Measurements from ENCODE around the gene CYP26B1.

Gene CYP26B1

DNA sequence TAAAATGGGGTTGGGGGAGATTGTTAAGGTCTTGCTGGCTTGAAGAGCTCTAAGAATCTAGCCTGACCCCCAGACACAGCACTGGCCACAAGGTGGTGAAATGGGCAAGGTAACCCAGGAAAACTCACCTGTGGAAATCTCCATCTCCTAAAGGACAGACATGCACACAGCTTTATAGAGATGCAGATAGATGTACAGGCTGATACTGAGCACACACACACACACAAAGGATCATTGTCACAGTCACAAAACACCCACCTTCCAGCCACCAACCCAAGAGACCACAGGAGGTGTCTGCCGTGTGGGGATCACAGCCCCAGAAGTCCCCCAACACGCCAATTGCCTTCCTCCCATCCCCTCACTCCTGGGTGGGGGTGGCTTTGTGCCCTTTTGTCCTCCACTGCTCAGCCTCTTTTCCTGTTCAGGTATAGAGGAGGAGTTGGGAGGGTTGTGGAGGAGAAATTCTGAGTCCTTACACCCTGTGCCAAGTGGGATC, 3.2 kb upstream of the CYP26B1 start:
- H3K9me3 ChIP-seq (ENCODE audit: low read length) = peaks cover 2% of the 10 kb centered on the region
- H3K36me3 ChIP-seq (ENCODE audit: insufficient read depth, low read length) = no peaks in the 10 kb centered on the region
- no peak overlapping the region for H2AFZ ChIP-seq (ENCODE audit: low read depth, low read length)
- H3K27me3 ChIP-seq (ENCODE audit: insufficient read depth, low read length) = peaks cover 41% of the 10 kb centered on the region
- H3K4me1 ChIP-seq (ENCODE audit: insufficient read depth, low read length) = peaks cover 45% of the 10 kb centered on the region
- H3K4me3 ChIP-seq (ENCODE audit: low read length) = no peak overlapping the region

DNA sequence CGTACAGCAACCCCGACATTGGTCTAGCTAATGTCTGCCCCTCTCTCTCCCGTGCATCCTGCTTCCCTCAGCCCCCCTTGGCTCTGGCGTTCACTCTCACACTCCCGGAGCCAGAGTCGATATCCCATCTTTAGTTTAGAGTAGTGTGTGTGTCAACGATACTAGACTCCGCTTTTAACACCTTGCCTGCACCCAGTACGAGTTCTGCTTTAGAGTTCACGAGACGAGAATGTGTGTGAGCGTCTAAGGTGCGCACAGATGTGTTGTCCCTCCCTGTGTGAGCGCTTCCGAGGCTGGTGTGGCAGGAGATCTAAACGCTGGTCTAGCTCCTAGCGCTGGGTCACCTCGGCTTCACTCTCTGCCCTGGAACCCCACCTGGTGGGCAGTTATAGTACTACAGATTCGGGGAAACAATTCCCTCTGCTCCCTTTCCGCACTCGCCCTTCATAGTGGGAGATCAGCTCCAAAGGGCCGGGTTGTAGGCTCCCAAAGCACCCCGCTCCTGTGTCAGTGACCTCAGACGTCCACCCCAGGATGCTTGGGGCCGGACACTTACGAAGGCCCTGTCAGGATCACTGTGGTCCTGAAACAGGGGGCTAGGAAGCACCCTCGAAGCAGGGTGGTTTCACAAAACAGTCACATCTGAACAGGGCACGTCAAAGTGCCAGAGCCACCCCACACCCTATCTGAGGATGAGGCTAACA, 2.6 kb upstream of the CYP26B1 start:
- peaks cover 46% of the 10 kb centered on the region for H3K4me1 ChIP-seq (ENCODE audit: insufficient read depth, low read length)
- H3K36me3 ChIP-seq (ENCODE audit: insufficient read depth, low read length) = no peaks in the 10 kb centered on the region
- no peak overlapping the region for H2AFZ ChIP-seq (ENCODE audit: low read depth, low read length)
- H3K27me3 ChIP-seq (ENCODE audit: insufficient read depth, low read length) = peaks cover 47% of the 10 kb centered on the region
- peaks cover 2% of the 10 kb centered on the region for H3K9me3 ChIP-seq (ENCODE audit: low read length)
- H3K4me3 ChIP-seq (ENCODE audit: low read length) = peak overlapping the region; percentile 4

DNA sequence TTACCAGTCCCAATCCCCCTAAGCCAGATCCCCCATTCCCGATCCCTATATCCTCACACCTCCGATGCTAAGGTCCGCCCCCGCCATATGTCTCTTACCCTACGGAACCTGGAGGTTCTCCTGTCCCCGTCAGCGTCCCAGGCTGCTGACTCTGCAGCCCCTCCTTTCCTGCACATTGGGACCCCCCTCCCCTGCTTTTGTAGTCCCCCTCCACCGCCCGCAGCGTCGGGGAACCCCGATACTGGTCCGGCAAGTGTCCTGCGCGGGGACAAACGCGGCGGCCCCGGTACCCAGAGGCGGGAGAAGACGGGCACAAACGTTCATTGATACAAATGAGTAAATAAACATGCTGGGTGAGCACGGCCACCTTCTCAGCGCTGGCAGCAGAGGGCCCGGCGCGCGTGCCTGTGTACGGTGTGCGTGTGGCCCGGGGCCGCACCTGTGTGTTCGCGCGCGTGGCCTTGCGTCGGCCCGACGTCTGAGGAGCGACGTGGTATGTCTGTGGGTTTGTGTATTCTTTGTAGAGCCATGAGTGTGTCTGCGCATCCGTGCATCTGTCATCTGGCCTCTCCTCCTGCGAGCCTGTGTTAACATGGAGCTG, 2.0 kb upstream of the CYP26B1 start:
- peak overlapping the region; percentile 36 for H2AFZ ChIP-seq (ENCODE audit: low read depth, low read length)
- H3K4me3 ChIP-seq (ENCODE audit: low read length) = peak overlapping the region; percentile 43
- H3K36me3 ChIP-seq (ENCODE audit: insufficient read depth, low read length) = no peaks in the 10 kb centered on the region
- peaks cover 2% of the 10 kb centered on the region for H3K9me3 ChIP-seq (ENCODE audit: low read length)
- H3K4me1 ChIP-seq (ENCODE audit: insufficient read depth, low read length) = peaks cover 46% of the 10 kb centered on the region
- peaks cover 54% of the 10 kb centered on the region for H3K27me3 ChIP-seq (ENCODE audit: insufficient read depth, low read length)

DNA sequence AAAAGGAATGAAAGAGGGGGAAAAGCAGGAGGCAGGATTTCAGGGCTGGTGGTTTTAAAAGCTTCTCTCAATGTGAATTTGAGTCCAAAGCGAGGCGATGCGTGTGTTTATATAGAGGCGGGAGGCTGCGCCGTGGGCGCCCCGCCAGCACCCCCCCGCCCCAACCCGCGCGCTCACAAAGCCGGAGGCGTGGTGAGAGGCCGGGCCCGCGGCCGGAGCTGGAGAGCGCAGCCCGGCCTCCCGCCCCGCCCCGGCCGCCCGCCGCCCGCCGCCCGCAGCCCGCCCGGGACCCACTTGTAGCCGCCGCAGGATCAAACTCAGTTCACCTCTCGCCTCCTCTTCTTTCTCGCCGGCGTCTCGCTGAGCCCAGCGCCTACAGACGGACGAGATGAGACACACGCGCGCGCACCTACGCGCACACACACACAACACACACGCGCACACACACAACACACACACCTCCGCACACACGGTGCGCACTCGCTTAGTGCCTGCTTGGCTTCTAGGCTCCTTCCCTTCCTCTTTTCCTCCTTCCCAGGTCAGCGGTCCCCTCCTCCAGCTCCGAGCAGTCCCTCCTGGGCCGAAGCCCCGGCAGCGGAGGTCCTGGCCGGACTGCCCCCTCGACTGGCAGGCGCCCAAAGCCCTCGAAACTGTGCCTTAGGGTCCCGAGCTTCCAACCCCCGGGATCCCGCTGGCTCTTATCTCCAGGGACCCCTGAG, 1.3 kb upstream of the CYP26B1 start:
- Histone ChIP-seq H3K4me3 (ENCODE audit: low read length) (peak overlapping the region; percentile 43), H3K36me3 (ENCODE audit: insufficient read depth, low read length) (no peaks in the 10 kb centered on the region), H3K9me3 (ENCODE audit: low read length) (peaks cover 2% of the 10 kb centered on the region), H3K4me1 (ENCODE audit: insufficient read depth, low read length) (peaks cover 41% of the 10 kb centered on the region), H2AFZ (ENCODE audit: low read depth, low read length) (no peak overlapping the region), H3K27me3 (ENCODE audit: insufficient read depth, low read length) (peaks cover 60% of the 10 kb centered on the region)

DNA sequence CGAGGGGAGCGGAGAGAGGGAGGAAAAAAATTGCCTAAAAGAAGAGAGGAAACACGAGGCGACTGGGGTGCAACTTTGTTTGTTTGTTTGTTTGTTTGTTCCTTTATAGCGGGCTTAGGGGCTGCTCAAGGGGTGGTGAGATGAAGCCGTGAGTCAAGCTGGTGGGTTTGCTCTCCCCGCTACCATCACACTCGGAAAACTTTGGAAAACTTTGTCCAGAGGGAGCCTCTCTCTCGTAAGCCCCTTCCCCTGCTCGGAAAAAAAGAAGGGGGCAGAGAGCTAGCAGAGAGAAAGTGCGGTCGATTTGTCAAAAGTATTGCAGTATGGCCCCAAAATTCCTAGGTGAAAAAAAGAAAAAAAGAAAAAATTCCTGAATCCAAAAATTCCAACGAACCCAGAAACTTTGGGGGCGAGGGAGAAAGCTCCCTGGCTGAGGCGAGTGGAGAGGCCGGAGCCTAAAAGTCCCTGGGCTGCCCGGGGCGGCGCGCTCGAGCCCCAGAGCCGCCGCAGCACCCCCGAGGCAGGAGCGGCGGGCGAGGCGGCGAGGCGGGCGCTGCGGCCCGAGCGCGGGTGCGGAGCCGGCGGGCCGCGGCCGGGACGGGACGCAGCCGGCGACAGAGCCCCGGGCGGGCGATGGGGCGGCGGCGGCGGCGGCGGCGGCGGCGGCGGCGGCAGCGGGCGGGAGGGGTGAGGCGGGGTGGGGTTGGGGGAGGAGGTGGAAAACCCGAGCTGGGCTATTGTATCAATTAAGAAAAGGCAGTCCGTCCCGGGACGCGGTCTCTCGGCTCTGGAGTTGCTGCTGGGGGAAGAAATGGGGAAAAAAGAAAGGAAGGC, 558 bp upstream of the CYP26B1 start:
- Histone ChIP-seq H3K4me1 (ENCODE audit: insufficient read depth, low read length) (peaks cover 48% of the 10 kb centered on the region), H3K9me3 (ENCODE audit: low read length) (peaks cover 2% of the 10 kb centered on the region), H3K36me3 (ENCODE audit: insufficient read depth, low read length) (no peaks in the 10 kb centered on the region), H2AFZ (ENCODE audit: low read depth, low read length) (no peak overlapping the region), H3K4me3 (ENCODE audit: low read length) (peak overlapping the region; percentile 43), H3K27me3 (ENCODE audit: insufficient read depth, low read length) (peaks cover 67% of the 10 kb centered on the region)

DNA sequence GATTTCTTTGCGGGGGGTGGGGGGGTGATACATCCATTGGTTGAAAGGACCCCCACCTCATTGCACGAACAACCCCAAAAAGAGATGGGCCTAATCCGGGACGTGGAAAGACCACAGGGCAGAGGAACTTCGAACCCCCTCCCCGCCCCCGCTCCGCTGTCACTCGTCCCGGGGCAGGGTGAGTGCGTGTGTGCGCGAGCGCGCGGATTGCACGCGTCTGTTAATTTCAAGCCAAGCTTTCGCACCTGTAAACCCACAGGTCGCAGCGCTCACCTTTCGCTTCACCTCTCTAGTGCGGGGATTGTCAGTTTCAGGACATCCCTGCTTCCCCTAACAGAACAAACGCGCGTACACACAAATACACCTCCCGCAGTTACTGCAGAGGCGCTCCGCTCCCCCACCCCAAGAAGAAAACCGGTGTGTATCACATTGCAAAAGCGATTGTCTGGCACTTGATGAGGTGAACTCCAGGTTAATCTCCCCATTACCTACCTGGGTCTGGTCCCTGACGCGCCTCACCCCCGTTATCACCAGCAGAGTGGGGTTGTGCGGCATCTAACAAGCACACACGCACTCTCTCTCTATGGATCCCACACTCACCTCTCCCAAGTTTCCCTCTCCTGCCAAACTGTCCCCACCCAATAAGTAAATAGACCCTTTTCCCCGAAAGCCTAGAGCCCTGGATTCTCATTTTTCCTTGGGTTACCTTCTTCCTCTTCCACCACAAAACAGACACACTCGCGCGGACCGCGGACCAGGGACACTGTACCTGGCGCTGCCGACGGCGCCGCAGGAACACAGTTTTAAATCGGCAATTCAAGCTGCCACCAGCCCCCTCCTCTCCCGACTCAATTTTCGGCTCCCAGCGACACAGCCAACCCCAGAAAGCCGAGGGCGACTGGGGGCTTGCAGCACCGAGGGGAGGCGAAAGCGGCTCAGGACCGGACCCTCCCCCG, 1.0 kb downstream of the CYP26B1 start:
- Histone ChIP-seq H3K9me3 (ENCODE audit: low read length) (peaks cover 2% of the 10 kb centered on the region), H3K4me1 (ENCODE audit: insufficient read depth, low read length) (peaks cover 44% of the 10 kb centered on the region), H2AFZ (ENCODE audit: low read depth, low read length) (peak overlapping the region; percentile 33), H3K27me3 (ENCODE audit: insufficient read depth, low read length) (peaks cover 76% of the 10 kb centered on the region), H3K4me3 (ENCODE audit: low read length) (no peak overlapping the region), H3K36me3 (ENCODE audit: insufficient read depth, low read length) (no peaks in the 10 kb centered on the region)

DNA sequence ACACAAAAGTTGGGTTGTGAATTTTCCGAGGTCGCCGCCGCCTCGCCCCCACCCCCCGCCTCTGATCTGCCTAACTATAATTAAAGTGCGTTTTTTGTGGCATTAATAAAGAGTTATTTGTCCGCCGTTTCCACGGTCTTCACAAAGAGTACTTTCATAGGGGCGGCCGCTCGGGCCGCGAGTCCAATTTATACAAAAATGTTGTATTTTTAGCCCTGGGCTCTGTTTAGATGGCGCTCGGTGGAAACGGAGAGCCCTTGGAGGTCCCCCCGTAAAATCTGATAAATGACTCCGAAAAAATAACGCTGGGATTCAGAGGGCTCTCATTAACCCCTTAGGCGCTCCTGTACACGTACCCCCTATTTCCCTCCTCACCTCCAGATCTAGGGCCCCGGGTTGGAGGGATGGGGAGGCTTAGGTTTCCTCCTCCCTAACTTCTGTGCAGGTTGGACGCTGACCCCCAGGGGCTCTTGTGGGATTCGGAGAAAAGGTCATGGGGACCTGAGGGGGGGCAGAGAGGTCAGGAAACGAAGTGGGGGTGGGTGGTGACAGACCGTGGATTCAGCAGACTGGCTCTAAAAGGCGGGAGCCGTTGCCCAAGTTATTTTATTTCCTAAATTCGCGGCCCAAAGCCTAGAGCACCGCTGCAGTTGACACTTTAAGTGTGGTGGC, 1.9 kb downstream of the CYP26B1 start:
- Histone ChIP-seq H3K27me3 (ENCODE audit: insufficient read depth, low read length) (peaks cover 81% of the 10 kb centered on the region), H3K4me3 (ENCODE audit: low read length) (no peak overlapping the region), H3K4me1 (ENCODE audit: insufficient read depth, low read length) (peaks cover 44% of the 10 kb centered on the region), H2AFZ (ENCODE audit: low read depth, low read length) (no peak overlapping the region), H3K9me3 (ENCODE audit: low read length) (peaks cover 2% of the 10 kb centered on the region), H3K36me3 (ENCODE audit: insufficient read depth, low read length) (no peaks in the 10 kb centered on the region)

DNA sequence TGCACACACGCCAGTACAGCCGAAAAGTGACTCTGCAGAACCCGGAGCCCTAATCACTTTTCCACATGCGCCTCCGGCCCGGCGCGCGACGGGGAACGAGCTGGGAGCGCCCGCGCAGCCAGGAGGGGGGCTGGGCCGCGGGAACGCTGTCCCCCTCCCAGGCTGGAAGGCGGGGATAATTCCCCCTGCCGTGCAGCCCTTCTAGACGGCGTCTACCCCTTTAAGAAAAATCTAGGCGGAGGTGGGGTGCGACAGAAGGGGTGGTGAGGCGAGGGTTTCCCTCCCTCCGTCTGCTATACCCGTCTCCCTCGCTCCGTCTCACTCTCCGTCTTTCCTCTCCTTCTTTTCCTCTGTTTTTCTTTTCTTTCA, 2.4 kb downstream of the CYP26B1 start:
- Histone ChIP-seq H3K4me1 (ENCODE audit: insufficient read depth, low read length) (peaks cover 44% of the 10 kb centered on the region), H3K9me3 (ENCODE audit: low read length) (peaks cover 2% of the 10 kb centered on the region), H3K27me3 (ENCODE audit: insufficient read depth, low read length) (peaks cover 86% of the 10 kb centered on the region), H2AFZ (ENCODE audit: low read depth, low read length) (no peak overlapping the region), H3K36me3 (ENCODE audit: insufficient read depth, low read length) (no peaks in the 10 kb centered on the region), H3K4me3 (ENCODE audit: low read length) (peak overlapping the region; percentile 7)

DNA sequence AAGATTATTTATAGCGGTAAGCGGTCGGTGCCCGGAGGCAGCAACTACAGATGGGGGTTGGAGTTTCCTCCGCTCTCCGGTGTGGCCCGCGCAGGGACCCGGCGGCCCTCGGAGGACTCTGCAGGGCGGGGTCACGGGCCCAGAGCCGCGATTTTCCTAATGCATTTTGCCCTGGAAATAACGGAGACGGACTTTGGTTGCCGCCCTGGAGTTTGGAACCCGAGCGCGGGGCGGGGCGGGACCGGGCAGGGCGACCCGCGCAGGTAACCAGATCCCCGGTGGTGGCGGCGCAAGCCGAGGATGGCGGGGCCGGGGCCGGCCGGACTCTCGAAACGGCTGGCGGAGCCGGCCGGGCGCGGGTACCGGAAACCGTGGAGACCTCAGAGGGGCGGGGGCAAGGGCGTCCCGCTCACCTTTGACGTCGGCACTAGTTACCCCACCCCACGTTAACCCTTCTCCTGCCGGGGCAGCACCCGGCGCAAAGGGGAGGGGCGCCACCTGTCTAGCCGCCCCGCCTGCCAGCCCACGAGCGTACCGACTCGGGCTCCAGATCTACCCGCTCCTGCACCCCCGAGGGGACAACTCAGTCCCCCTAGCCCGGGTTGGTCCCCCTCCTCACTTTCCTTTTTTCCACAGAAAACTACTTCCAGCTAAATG, 2.9 kb downstream of the CYP26B1 start:
- H3K27me3 ChIP-seq (ENCODE audit: insufficient read depth, low read length) = peaks cover 86% of the 10 kb centered on the region
- no peaks in the 10 kb centered on the region for H3K36me3 ChIP-seq (ENCODE audit: insufficient read depth, low read length)
- peaks cover 40% of the 10 kb centered on the region for H3K4me1 ChIP-seq (ENCODE audit: insufficient read depth, low read length)
- peak overlapping the region; percentile 7 for H3K4me3 ChIP-seq (ENCODE audit: low read length)
- H2AFZ ChIP-seq (ENCODE audit: low read depth, low read length) = peak overlapping the region; percentile 27
- H3K9me3 ChIP-seq (ENCODE audit: low read length) = peaks cover 2% of the 10 kb centered on the region

DNA sequence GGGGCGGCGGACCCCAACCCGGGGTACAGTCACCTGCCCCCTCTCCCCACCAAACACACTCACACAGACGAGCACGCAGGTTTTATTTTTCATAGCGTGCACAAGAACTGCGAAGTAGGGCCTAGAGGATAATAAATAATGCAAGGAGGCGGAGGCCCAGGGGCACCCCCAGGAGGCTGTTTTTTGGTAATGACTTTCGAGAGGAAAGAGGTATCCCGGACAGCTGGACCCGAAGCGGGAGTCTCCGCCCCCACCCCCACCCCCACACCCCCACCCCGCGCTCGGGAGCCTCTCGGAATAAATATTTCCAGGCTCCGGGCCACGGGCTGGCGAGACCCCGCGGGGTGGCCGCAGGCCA, 3.4 kb downstream of the CYP26B1 start:
- Histone ChIP-seq H3K4me1 (ENCODE audit: insufficient read depth, low read length) (peaks cover 35% of the 10 kb centered on the region), H2AFZ (ENCODE audit: low read depth, low read length) (no peak overlapping the region), H3K9me3 (ENCODE audit: low read length) (peaks cover 2% of the 10 kb centered on the region), H3K4me3 (ENCODE audit: low read length) (no peak overlapping the region), H3K27me3 (ENCODE audit: insufficient read depth, low read length) (peaks cover 84% of the 10 kb centered on the region), H3K36me3 (ENCODE audit: insufficient read depth, low read length) (no peaks in the 10 kb centered on the region)

DNA sequence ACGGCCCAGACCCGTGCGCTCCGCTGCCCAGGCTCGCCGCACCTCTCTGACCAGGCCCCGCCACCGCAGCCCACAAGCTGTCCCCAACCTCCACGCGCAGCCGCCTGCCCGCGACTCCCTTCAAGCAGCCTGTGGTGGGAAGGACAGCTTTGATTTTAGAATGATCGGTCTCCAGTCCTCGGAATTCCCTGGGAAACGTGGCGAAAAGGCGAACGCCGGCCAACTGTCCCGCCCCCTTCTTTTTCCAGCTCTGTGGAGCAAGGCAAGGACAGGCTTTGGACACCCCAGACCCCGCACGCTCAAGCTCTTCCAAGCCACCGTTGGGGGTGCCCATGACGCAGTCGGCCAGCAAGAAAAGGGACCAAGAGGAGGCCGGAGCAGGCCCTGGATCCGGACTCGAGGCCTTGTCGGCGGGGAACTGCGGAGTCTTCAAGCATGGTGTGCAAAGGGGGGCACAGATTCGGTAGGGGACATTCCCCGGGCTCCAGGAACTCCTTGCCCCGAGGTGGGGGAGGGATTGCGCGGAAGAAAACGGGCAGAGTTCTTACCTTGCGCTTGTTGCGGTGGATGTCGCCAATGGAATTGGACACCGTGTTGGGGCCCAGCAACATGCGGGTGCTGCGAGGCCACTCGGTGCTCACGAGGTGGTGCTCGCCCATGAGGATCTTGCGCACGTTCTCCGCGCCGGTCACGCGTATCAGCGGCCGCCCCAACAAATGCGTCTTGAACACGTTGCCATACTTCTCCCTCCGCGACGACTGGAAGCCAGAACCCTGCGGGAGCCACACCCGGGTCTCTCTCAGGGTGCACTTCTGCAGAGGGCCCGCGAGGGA, 4.0 kb downstream of the CYP26B1 start:
- no peak overlapping the region for H3K4me3 ChIP-seq (ENCODE audit: low read length)
- H3K4me1 ChIP-seq (ENCODE audit: insufficient read depth, low read length) = peaks cover 32% of the 10 kb centered on the region
- H3K36me3 ChIP-seq (ENCODE audit: insufficient read depth, low read length) = no peaks in the 10 kb centered on the region
- H2AFZ ChIP-seq (ENCODE audit: low read depth, low read length) = no peak overlapping the region
- H3K27me3 ChIP-seq (ENCODE audit: insufficient read depth, low read length) = peaks cover 79% of the 10 kb centered on the region
- H3K9me3 ChIP-seq (ENCODE audit: low read length) = peaks cover 2% of the 10 kb centered on the region
